PFSK-1 (cell line): ENCODE measurements around the gene BCLAF1.

ENCODE experiments used
- FOXP2 ChIP-seq: optimal IDR thresholded peaks from 2 replicates; pipeline ENCODE3; 2011; ENCODE audit warnings: borderline replicate concordance, control low read depth, inconsistent platforms; ENCODE audit not compliant: insufficient read depth; ENCODE audit errors: extremely low read length, extremely low read depth
- POLR2AphosphoS5 ChIP-seq: IDR thresholded peaks from 2 replicates; pipeline ENCODE4 v1.6.1; 2012; ENCODE audit warnings: low read depth, mild to moderate bottlenecking, control low read depth, low read length, moderate library complexity
- REST ChIP-seq, 2 experiments: IDR thresholded peaks; 2 replicates each; pipeline versions ENCODE4 v1.6.1 to v1.8.0; 2011 to 2012; ENCODE audit warnings: low read depth in 2 of 2, low read length in 2 of 2, control low read depth in 1 of 2, inconsistent platforms in 1 of 2, mild to moderate bottlenecking in 1 of 2, moderate library complexity in 1 of 2; ENCODE audit not compliant: insufficient read depth in 1 of 2
- SIN3A ChIP-seq: IDR thresholded peaks from 2 replicates; pipeline ENCODE4 v1.6.1; 2012; ENCODE audit warnings: mild to moderate bottlenecking, low read length, moderate library complexity, borderline replicate concordance; ENCODE audit not compliant: insufficient read depth
- TAF1 ChIP-seq: IDR thresholded peaks from 2 replicates; pipeline ENCODE4 v1.6.1; 2012; ENCODE audit warnings: low read length, control low read depth, borderline replicate concordance; ENCODE audit not compliant: insufficient read depth

The BCLAF1 gene

GRCh38 chr6:136330634-136331033 is 41.0 kb upstream of the BCLAF1 start:
- no peak for TF ChIP-seq FOXP2
- TF ChIP-seq POLR2AphosphoS5: no peak
- no peak for TF ChIP-seq REST (IDR thresholded peaks at IDR 0.05; ENCODE audit: insufficient read depth in 1 of 2, low read depth in 2 of 2, low read length in 2 of 2)
- TF ChIP-seq TAF1: no peak
- no peak for TF ChIP-seq SIN3A

- TF ChIP-seq POLR2AphosphoS5 (no peak), REST (IDR thresholded peaks at IDR 0.05; ENCODE audit: insufficient read depth in 1 of 2, low read depth in 2 of 2, low read length in 2 of 2) (no peak), SIN3A (no peak), FOXP2 (no peak), TAF1 (no peak)
Measured at GRCh38 chr6:136326038-136326553, 36.5 kb upstream of the BCLAF1 start.

GRCh38 chr6:136324686-136325380 is 35.2 kb upstream of the BCLAF1 start:
- TF ChIP-seq SIN3A (no peak), REST (IDR thresholded peaks at IDR 0.05; ENCODE audit: insufficient read depth in 1 of 2, low read depth in 2 of 2, low read length in 2 of 2) (no peak), FOXP2 (no peak), TAF1 (no peak), POLR2AphosphoS5 (no peak)

- TF ChIP-seq REST (IDR thresholded peaks at IDR 0.05; ENCODE audit: insufficient read depth in 1 of 2, low read depth in 2 of 2, low read length in 2 of 2) (no peak), FOXP2 (no peak)
Measured at GRCh38 chr6:136323431-136324112, 33.9 kb upstream of the BCLAF1 start.
